NCI-H2107 (cell line): Measurements from ENCODE around the gene GFRA4.

Experiments
- DNase-seq: peaks from one replicate; lab custom pipeline; 2025; lab: John Stamatoyannopoulos, UW

The GFRA4 gene

GRCh38 chr20:3652676-3653596 is 10.3 kb downstream of the GFRA4 start:
- DNase-seq: no peak

GRCh38 chr20:3652221-3652620 is 11.0 kb downstream of the GFRA4 start:
- DNase-seq: no peak

- no peak for DNase-seq
Measured at GRCh38 chr20:3651204-3651962, 11.8 kb downstream of the GFRA4 start.

- no peak for DNase-seq
Measured at GRCh38 chr20:3648951-3649350, 14.2 kb downstream of the GFRA4 start.

- DNase-seq: no peak
Measured at GRCh38 chr20:3647473-3647872, 15.7 kb downstream of the GFRA4 start.

- DNase-seq: no peak
Measured at GRCh38 chr20:3646651-3647050, 16.5 kb downstream of the GFRA4 start.

- DNase-seq: no peak
Measured at GRCh38 chr20:3646067-3646440, 17.1 kb downstream of the GFRA4 start.

GRCh38 chr20:3645309-3646066 is 17.7 kb downstream of the GFRA4 start:
- DNase-seq: no peak

GRCh38 chr20:3640259-3640658 is 22.9 kb downstream of the GFRA4 start:
- DNase-seq: no peak

GRCh38 chr20:3635346-3635745 is 27.9 kb downstream of the GFRA4 start:
- DNase-seq: no peak

GRCh38 chr20:3633913-3634478 is 29.2 kb downstream of the GFRA4 start:
- no peak for DNase-seq

- DNase-seq: no peak
Measured at GRCh38 chr20:3632311-3633004, 30.7 kb downstream of the GFRA4 start.

- DNase-seq: no peak
Measured at GRCh38 chr20:3631534-3631933, 31.7 kb downstream of the GFRA4 start.

GRCh38 chr20:3630429-3630828 is 32.8 kb downstream of the GFRA4 start:
- DNase-seq: no peak

- DNase-seq: no peak
Measured at GRCh38 chr20:3629893-3630292, 33.3 kb downstream of the GFRA4 start.

GRCh38 chr20:3628502-3629314 is 34.5 kb downstream of the GFRA4 start:
- DNase-seq: no peak

GRCh38 chr20:3627476-3627875 is 35.7 kb downstream of the GFRA4 start:
- DNase-seq: no peak

- DNase-seq: no peak
Measured at GRCh38 chr20:3622406-3622805, 40.8 kb downstream of the GFRA4 start.

GRCh38 chr20:3621111-3621510 is 42.1 kb downstream of the GFRA4 start:
- no peak for DNase-seq

- DNase-seq: no peak
Measured at GRCh38 chr20:3616250-3616649, 46.9 kb downstream of the GFRA4 start.
